GM12864 (cell line): Measurements from ENCODE around the gene PNLIPRP2.

Experiments used
- DNase-seq: peaks from one replicate; pipeline ENCODE4 v3.0.0-alpha.2; 2011; ENCODE audit warnings: low read depth
- H3K4me3 ChIP-seq: 2 replicates; pipeline ENCODE4 v1.5.1; 2011; ENCODE audit warnings: mild to moderate bottlenecking, low read depth, low read length, control low read depth
- TF ChIP-seq, protein P1 (sequence below): IDR thresholded peaks from 2 replicates; pipeline ENCODE4 v1.5.1; 2011; ENCODE audit warnings: low read depth, mild to moderate bottlenecking, moderate library complexity, low read length, control low read depth, inconsistent platforms; ENCODE audit errors: missing control alignments

Gene PNLIPRP2

GRCh38 chr10:116676633-116677032, 55.9 kb downstream of the PNLIPRP2 start:
- TF ChIP-seq, protein P1, sequence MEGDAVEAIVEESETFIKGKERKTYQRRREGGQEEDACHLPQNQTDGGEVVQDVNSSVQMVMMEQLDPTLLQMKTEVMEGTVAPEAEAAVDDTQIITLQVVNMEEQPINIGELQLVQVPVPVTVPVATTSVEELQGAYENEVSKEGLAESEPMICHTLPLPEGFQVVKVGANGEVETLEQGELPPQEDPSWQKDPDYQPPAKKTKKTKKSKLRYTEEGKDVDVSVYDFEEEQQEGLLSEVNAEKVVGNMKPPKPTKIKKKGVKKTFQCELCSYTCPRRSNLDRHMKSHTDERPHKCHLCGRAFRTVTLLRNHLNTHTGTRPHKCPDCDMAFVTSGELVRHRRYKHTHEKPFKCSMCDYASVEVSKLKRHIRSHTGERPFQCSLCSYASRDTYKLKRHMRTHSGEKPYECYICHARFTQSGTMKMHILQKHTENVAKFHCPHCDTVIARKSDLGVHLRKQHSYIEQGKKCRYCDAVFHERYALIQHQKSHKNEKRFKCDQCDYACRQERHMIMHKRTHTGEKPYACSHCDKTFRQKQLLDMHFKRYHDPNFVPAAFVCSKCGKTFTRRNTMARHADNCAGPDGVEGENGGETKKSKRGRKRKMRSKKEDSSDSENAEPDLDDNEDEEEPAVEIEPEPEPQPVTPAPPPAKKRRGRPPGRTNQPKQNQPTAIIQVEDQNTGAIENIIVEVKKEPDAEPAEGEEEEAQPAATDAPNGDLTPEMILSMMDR: no peak
- H3K4me3 ChIP-seq: no peak overlapping the region
- no peak for DNase-seq

DNA sequence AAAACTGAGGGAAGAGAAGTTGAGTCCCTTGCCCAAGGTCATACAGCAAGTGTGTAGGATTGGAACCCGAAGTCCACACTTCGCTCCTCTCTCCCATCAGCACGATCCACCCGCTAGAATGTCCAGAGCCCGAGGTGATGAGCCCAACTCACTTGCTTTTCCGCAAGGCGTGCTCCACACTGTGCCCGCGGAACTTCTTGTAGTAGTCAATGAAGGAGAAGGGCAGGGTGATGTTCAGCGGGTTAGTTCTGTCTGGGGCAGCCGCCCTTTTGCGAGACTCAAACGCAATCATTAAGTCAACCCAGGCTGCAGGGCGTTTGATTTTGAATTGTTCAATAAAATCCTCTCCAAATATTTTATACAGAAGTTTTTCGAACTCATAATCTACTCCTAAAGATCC, 58.6 kb downstream of the PNLIPRP2 start:
- TF ChIP-seq, protein P1: no peak
- DNase-seq: no peak
- no peak overlapping the region for H3K4me3 ChIP-seq

GRCh38 chr10:116683166-116683565, 62.4 kb downstream of the PNLIPRP2 start:
- no peak for DNase-seq
- no peak overlapping the region for H3K4me3 ChIP-seq
- TF ChIP-seq, protein P1: no peak

DNA sequence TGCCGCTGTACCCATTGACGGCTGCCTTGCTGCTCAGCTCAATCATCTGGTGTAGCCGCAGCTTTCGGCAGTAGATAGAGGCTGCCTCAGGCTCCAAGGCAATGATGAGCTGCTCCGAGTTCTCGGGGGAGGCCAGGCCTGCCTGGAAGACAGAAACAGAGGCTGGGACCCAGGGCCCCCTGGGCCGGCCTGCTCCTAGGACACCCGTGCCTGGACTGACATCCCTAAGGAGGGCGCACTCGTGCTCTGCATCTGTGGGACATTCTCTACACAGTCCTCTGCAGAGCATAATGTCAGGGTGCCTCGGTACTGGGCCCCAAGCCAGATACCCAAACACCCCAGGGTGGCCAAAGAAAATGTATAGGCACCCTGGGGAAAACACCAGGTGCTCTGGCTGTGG, 63.1 kb downstream of the PNLIPRP2 start:
- TF ChIP-seq, protein P1: no peak
- no peak overlapping the region for H3K4me3 ChIP-seq

GRCh38 chr10:116684781-116685180, 64.0 kb downstream of the PNLIPRP2 start:
- DNase-seq: no peak
- TF ChIP-seq, protein P1: no peak
- no peak overlapping the region for H3K4me3 ChIP-seq

More for the DNA sequence above, 63.1 kb downstream of the PNLIPRP2 start:
- no peak for DNase-seq

DNA sequence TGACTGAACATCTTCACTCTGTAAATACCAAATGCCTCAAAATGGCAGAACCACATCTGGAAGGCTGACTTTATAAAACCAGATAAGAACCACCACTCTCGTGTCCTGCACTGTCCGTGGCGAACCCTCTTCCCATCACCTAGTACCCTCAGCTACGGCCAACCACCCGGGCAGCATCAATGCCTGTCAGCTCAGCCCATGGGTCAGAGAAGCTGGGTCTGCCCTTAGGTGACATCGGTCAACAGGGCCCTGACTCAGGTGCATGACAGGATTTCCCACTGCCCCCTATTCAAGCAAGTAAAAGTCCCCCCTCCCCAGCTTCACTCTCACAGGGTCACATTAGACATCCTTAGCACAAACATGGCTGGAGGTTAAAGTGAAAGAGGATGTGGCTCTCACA, 65.1 kb downstream of the PNLIPRP2 start:
- TF ChIP-seq, protein P1: no peak
- no peak overlapping the region for H3K4me3 ChIP-seq
- no peak for DNase-seq

DNA sequence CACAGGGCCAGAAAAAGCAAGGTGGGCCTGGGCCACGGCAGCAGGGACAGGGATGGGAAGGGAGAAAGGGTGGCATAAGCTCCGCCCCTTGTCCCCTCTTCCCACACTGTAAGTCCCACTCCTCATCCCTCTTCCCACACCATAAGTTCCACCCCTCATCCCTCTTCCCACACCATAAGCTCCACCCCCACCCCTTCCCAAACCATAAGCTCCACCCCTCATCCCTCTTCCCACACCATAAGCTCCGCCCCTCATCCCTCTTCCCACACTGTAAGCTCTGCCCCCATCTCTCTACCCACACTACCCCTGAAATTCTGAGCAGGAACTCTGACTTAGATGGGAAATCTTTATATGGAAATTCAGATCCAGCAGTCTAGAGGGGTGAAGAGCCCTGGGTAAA, 65.9 kb downstream of the PNLIPRP2 start:
- no peak for DNase-seq
- no peak overlapping the region for H3K4me3 ChIP-seq
- TF ChIP-seq, protein P1: no peak
